ENCODE results near the gene SLC16A5. TPM values are rescaled to one million over a fixed set of nuclear protein-coding genes. Genes with fewer than 3 reads are reported as not detected.
"Not testable (repeated sequence)": the region's sequence is repeated elsewhere in the genome, so short reads cannot be mapped to it uniquely, and the experiment has no call there.

The SLC16A5 gene
- total RNA-seq, 2 experiments from 2014 or later, result 9.2 to 11.0 TPM

- ATAC-seq (ENCODE audit: poor library complexity) (no peak), DNase-seq (no peak)
- no peak for TF ChIP-seq CTCF (IDR thresholded peaks at IDR 0.05)
- H3K36me3 Mint-ChIP-seq (ENCODE audit: low read depth), result peaks cover 14% of the 10 kb centered on the region
- ChIA-PET POLR2A (interaction anchor here (1.6 to 3.8 kb wide), 3 partner anchors 9 to 63 kb away, joined by 11 to 16 read pairs (median 13); partner anchors contain the start of gene NT5C), CTCF (interaction anchor here (1.2 kb wide), 1 partner anchor 62 kb away, joined by 3 read pairs; no protein-coding TSS in a partner anchor)
- H3K4me3 Mint-ChIP-seq, result peak overlapping the region; percentile 58
- Histone ChIP-seq H3K4me1 (ENCODE audit: insufficient read depth, low read length) (peaks cover 31% of the 10 kb centered on the region), H3K4me3 (ENCODE audit: low read length) (no peak overlapping the region), H3K9me3 (ENCODE audit: control insufficient read depth in 1 of 2, insufficient read depth in 1 of 2, low read length in 2 of 2) (no peaks in the 10 kb centered on the region), H3K27me3 (ENCODE audit: control insufficient read depth in 1 of 2, insufficient read depth in 2 of 2, low read length in 2 of 2) (no peaks in the 10 kb centered on the region), H3K27ac (ENCODE audit: low read depth in 1 of 2, low read length in 2 of 2) (no peak overlapping the region), H3K36me3 (ENCODE audit: insufficient read depth, low read length) (peaks cover 11% of the 10 kb centered on the region)
- no peak overlapping the region for H3K27ac Mint-ChIP-seq
- intact Hi-C loops (cut with DNase I, micrococcal nuclease), result loop anchor here in 1 of 2 experiments (10.0 kb wide), 1 partner anchor 46 kb away; no protein-coding TSS in a partner anchor
- H3K27me3 Mint-ChIP-seq, result no peaks in the 10 kb centered on the region
- no peaks in the 10 kb centered on the region for H3K9me3 Mint-ChIP-seq
- peaks cover 34% of the 10 kb centered on the region for H3K4me1 Mint-ChIP-seq (ENCODE audit: low read depth)
Observed at GRCh38 chr17:75068750-75069149, 19.0 kb upstream of the SLC16A5 start.

GRCh38 chr17:75069783-75070182 is 18.0 kb upstream of the SLC16A5 start:
- Histone ChIP-seq H3K4me3 (ENCODE audit: low read length) (no peak overlapping the region), H3K27me3 (ENCODE audit: control insufficient read depth in 1 of 2, insufficient read depth in 2 of 2, low read length in 2 of 2) (no peaks in the 10 kb centered on the region), H3K36me3 (ENCODE audit: insufficient read depth, low read length) (peaks cover 2% of the 10 kb centered on the region), H3K9me3 (ENCODE audit: control insufficient read depth in 1 of 2, insufficient read depth in 1 of 2, low read length in 2 of 2) (no peaks in the 10 kb centered on the region), H3K27ac (ENCODE audit: low read depth in 1 of 2, low read length in 2 of 2) (no peak overlapping the region), H3K4me1 (ENCODE audit: insufficient read depth, low read length) (peaks cover 31% of the 10 kb centered on the region)
- H3K9me3 Mint-ChIP-seq, result no peaks in the 10 kb centered on the region
- DNase-seq (peak in 3 of 14 experiments; percentile 19 to 42 (median 36)), ATAC-seq (ENCODE audit: poor library complexity) (no peak)
- ChIA-PET CTCF (interaction anchor here (1.2 to 1.4 kb wide), 2 partner anchors 61 to 132 kb away, joined by 3 to 4 read pairs; no protein-coding TSS in a partner anchor), POLR2A (interaction anchor here (0.6 to 2.7 kb wide), 6 partner anchors 9 to 1304 kb away, joined by 3 to 13 read pairs (median 4); partner anchors contain the start of genes ARMC7 and NT5C)
- H3K4me1 Mint-ChIP-seq (ENCODE audit: low read depth), result peaks cover 30% of the 10 kb centered on the region
- H3K27me3 Mint-ChIP-seq, result no peaks in the 10 kb centered on the region
- H3K36me3 Mint-ChIP-seq (ENCODE audit: low read depth), result peaks cover 4% of the 10 kb centered on the region
- TF ChIP-seq CTCF (IDR thresholded peaks at IDR 0.05), result peak; percentile 23
- peak overlapping the region; percentile 50 for H3K27ac Mint-ChIP-seq
- H3K4me3 Mint-ChIP-seq, result peak overlapping the region; percentile 50
- intact Hi-C loops (cut with DNase I, micrococcal nuclease), result loop anchor here in 1 of 2 experiments (10.0 kb wide), 1 partner anchor 45 kb away; no protein-coding TSS in a partner anchor

GRCh38 chr17:75071478-75072271 is 16.1 kb upstream of the SLC16A5 start:
- H3K27ac Mint-ChIP-seq; POLR2A ChIA-PET; ATAC-seq (ENCODE audit: poor library complexity); H3K36me3 ChIP-seq (ENCODE audit: insufficient read depth, low read length); H3K27ac ChIP-seq (ENCODE audit: low read depth in 1 of 2, low read length in 2 of 2); H3K9me3 ChIP-seq (ENCODE audit: control insufficient read depth in 1 of 2, insufficient read depth in 1 of 2, low read length in 2 of 2); intact Hi-C loops (cut with DNase I, micrococcal nuclease); H3K36me3 Mint-ChIP-seq (ENCODE audit: low read depth); H3K27me3 Mint-ChIP-seq; H3K9me3 Mint-ChIP-seq; H3K4me3 ChIP-seq (ENCODE audit: low read length); H3K27me3 ChIP-seq (ENCODE audit: control insufficient read depth in 1 of 2, insufficient read depth in 2 of 2, low read length in 2 of 2); H3K4me3 Mint-ChIP-seq; DNase-seq: not testable (repeated sequence)
- H3K4me1 ChIP-seq (ENCODE audit: insufficient read depth, low read length), result peaks cover 19% of the 10 kb centered on the region
- CTCF ChIA-PET, result interaction anchor here (1.3 kb wide), 1 partner anchor 42 kb away, joined by 6 read pairs; no protein-coding TSS in a partner anchor
- peaks cover 19% of the 10 kb centered on the region for H3K4me1 Mint-ChIP-seq (ENCODE audit: low read depth)

- H3K27me3 ChIP-seq (ENCODE audit: control insufficient read depth in 1 of 2, insufficient read depth in 2 of 2, low read length in 2 of 2); H3K4me3 Mint-ChIP-seq; DNase-seq; intact Hi-C loops (cut with DNase I, micrococcal nuclease); H3K36me3 Mint-ChIP-seq (ENCODE audit: low read depth); H3K27ac ChIP-seq (ENCODE audit: low read depth in 1 of 2, low read length in 2 of 2); H3K27me3 Mint-ChIP-seq; H3K9me3 ChIP-seq (ENCODE audit: control insufficient read depth in 1 of 2, insufficient read depth in 1 of 2, low read length in 2 of 2); POLR2A ChIA-PET; H3K36me3 ChIP-seq (ENCODE audit: insufficient read depth, low read length); H3K27ac Mint-ChIP-seq; H3K4me3 ChIP-seq (ENCODE audit: low read length); ATAC-seq (ENCODE audit: poor library complexity); H3K9me3 Mint-ChIP-seq: not testable (repeated sequence)
- peaks cover 13% of the 10 kb centered on the region for H3K4me1 Mint-ChIP-seq (ENCODE audit: low read depth)
- CTCF ChIA-PET, result interaction anchor here (0.7 kb wide), 1 partner anchor 1784 kb away, joined by 3 read pairs; no protein-coding TSS in a partner anchor
- H3K4me1 ChIP-seq (ENCODE audit: insufficient read depth, low read length), result peaks cover 20% of the 10 kb centered on the region
Observed at GRCh38 chr17:75072909-75073308, 14.8 kb upstream of the SLC16A5 start.

All from CD4-positive, alpha-beta T cell (primary cell).